Skin of body (tissue), 2 donors: Measurements from ENCODE around the gene FGFR4. TPM values are rescaled to one million over a fixed set of nuclear protein-coding genes. Genes with fewer than 3 reads are reported as not detected.

Source experiments
- DNase-seq: peaks from one replicate; lab custom pipeline; 2025; lab: John Stamatoyannopoulos, UW
- total RNA-seq: library from RNA; depleted of rRNA; stranded (reverse); fragments of >200 nt; gene quantifications from one replicate; pipeline ENCODE4 v1.2.3, GENCODE V29; 2014

Gene FGFR4
- total RNA-seq, 1 donor from 2014 or later = 6.4 TPM

DNA sequence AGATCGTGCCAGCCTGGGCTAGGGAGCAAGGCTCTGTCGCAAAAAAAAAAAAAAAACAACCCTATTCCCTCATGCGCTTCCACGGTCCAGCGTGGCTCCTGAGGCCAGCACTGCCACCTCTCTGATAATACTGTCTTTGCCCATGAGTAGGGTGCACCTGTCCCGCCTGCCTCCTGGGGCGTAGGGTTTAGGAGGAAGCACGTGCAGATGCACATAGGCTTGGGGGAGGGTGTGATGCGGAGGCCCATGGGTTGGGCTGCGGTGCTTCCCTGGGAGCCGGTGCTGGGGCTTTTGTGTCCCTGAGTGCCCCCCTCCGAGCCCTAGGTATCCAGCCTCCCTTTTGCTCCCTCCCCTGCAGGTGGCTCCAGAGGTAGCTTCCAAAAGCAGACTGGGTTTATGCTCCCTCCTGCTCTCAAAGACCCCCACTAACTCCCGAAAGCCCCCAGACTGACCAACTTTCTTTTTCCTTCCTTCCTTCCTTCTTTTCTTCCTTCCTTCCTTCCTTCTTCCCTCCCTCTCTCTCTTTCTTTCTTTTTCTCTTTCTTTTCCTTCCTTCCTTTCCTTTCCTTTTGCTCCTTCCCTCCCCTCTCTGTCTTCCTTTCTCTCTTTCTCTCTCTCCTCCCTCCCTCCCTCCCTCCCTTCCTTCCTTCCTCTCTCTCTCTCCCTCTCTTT is 12.8 kb downstream of the FGFR4 start:
- no peak for DNase-seq

DNA sequence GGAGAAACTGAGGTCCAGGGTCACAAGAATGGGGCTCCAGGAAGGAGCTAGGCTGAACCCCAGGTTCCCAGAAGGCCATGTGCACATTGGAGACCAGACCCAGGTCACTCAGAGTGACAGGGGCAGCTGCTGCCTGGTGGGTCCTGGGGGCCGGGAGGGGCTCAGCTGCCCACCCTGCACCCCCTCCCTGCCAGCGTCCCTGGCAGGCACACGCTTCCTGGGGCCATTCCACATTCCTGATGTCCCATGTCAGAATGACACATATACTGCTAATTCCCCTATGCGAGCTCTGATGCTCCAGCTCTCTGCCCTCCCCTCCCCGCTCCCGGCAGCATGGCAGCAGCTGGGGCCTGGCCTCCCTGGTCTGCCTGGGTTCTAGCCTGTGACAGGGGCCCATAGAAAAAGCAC is 14.0 kb downstream of the FGFR4 start:
- no peak for DNase-seq

DNA sequence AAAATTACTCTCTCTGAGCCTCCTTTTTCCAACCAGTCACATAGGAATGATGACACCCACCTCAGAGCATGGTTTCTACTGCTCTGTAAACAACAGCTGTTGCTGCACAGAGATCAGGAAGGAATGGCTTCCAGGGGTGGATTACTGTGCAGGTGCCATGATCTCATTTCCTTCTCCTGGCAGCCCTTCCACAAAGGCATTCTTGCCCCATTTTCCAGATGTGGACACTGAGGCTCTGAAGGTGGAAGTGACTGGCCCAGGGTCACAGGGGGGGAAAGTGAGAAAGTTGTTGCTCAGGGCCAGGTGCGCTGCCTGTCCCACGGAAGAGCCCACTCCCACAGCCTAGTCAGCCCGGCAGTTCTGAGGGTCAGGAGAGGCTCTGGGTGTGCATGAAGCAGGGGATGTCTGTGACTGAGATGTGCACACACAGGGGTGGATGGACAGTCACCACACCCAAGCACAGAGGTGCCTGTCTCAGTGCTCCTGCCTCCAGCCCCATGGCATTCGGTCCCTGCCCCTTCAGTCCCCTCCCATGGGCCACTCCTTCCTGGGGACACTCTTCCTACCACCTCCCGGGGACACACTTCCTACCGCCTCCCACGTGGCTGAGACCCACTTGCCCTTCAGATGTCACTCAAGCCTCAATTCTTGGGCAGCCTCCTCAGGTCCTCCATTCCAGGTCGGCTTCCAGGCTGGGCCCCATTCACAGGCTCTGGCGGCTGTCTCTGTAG is 17.0 kb downstream of the FGFR4 start:
- no peak for DNase-seq

- DNase-seq = no peak
These were observed 19.2 kb downstream of the FGFR4 start for GRCh38 chr5:177105691-177106476.

DNA sequence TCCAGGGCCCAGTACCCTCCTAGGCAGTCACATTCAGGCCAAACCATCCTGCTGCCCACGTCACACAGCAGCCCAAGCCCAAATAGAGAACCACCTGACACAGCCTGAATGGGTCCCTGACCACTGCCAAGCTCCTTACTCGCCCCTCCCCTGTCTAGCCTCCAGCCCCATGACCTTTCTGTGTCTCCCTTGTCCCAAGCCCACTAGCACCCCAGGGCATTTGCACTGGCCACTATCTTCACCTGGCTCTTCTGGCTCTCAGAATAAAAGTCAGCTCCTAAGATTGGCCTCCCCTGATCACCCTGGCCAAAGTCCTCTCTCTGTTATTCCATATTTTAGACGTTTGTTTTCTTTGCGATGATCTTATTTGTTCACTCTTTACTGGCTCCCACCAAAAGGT is 20.4 kb downstream of the FGFR4 start:
- no peak for DNase-seq

DNA sequence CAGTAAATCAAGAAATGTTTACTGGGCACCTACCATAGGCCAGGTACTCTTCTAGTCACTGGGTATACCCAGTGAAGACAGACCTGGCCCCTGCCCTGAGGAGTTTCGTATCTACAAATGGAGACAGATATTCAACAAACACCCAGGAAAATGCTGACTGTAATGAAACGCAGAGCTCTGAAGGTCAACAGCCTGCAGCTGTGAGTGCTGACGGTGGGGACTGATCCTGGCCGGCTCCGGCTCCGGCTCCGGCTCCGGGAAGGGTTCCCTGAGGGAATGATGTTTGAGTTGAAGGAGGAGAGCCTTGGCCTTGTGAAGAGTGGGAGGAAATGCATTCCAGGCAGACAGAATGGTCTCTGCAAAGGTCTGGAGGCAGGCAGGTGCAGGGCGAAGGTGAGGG is 23.1 kb downstream of the FGFR4 start:
- DNase-seq = no peak

DNA sequence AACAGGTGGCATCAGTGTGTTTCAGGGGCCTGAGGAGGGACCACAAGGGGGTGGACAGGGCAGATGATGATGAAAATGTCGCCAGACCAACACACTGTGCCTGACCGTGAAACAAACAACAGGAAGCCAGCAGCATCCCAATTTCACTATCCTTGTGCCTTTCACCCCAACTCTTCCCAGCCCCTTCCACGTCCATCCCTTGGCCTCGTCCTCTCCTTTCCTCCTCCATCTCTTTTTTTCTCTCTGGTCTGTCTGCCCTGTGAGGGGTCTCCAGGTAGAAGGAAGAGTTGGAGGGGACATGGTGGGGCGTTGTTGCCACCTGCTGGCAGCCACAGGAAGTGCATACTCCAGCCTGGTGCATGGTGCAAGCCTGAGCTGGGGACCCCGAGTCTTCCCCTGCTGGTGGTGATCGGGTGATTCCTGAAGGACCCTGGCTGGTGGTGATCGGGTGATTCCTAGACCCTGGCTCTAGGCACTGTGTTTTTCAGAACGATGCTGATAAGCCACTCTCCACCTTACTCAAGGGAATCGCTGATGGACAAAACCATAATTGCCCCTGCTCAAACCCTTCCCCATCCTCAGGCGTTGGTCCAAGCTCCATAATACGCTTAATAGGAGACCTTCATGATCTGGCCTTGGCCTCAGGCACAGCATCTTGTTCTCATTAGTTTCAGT is 25.1 kb downstream of the FGFR4 start:
- DNase-seq = peak; percentile 22

- DNase-seq = no peak
These were observed 26.0 kb downstream of the FGFR4 start for GRCh38 chr5:177112589-177113220.

DNA sequence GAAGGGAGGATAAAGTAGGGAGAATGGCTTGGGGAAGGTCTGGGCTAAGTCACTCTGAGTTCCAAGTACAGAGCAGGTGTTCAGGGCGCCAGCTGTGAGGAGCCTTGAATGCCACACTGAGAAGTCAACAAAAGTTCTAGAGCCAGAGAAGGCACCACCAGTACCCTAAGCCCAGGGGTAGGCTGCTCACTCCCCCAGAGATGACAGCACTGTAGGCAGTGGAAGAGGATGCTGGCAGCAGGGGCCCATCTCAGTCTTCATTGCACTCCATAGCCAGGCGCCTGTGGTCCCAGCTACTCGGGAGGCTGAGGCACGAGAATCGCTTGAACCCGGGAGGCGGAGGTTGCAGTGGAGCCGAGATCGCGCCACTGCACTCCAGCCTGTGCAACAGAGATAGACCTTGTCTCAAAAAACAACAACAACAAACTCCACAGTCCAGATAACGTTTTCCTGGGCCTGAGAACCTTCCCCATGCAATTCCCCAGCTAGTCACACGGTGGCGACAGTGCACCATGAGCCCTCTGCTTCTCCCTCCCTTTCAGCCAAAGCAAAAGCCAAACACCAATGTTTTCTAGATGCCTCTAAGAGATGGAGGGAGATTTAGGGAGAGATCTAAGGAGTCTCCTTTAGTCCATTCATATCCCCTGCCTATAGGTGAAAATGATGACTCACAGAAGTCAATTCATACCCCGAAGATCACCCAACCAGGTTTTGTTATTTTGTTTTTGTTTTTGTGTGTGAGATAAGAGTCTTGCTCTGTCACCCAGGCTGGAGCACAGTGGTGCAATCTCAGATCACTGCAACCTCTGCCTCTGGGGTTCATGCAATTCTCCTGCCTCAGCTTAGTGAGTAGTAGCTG is 27.1 kb downstream of the FGFR4 start:
- DNase-seq = peak; percentile 83

DNA sequence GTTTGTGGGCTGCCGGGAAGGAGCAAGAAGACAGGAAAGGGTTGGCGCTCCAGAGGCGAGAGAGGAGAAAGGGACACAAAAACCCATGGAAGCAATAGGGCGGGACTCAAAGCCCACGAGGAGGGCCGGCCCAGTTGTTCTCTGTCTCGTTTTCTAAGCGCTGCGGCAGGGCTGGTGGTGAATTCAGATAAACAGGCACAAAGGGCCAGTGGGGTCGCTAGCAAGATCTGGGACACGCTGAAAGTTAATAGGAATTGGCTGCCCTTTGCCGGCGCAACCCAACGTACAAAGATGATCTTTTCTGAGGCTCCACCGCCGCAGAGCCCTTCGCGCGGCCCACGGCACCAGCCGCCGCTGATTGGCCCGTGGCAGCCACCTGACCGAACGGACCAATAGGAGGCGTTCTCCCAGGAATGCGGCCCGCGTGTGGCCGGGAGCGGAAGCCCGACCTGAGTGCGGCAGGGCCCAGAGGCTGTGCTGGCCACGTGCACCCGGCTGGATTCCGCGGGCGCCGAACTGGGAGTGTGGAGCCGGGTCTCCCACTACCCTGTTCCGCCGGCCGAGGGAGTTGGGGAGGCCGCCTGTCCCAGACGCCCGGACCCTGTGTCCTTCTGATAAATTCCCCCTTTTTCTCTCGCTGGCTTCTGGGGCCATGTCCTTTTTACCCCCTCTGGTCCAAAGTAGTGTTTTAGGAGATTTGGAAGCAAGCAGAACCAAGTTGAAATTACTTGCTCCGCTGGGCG is 30.1 kb downstream of the FGFR4 start:
- DNase-seq = peak; percentile 79

DNA sequence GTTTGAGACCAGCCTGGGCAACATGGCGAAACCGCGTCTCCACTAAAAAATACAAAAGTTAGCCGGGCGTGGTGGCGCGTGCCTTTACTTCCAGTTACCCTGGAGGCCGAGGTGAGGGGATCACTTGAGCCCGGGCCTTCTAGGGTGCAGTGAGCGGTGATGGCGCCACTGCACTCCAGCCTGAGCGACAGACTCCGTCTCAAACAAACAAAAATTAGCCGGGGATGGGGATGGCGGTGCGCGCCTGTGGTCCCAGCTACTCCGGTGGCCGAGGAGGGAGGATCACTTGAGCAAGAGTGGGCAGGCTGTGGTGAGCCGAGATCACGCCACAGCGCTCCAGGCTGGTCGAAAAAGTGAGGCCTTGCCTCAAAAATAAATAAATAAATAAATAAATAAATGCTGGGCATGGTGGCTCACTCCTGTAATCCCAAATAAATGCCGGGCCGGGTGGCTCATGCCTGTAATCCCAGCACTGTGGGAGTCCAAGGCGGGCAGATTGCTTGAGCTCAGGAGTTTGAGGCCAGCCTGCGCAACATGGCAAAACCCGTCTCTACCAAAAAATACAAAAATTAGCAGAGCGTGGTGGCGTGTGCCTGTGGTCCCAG is 30.8 kb downstream of the FGFR4 start:
- no peak for DNase-seq

- DNase-seq = no peak
These were observed 35.9 kb downstream of the FGFR4 start for GRCh38 chr5:177122566-177122965.

- DNase-seq = no peak
These were observed 37.2 kb downstream of the FGFR4 start for GRCh38 chr5:177123789-177124485.

DNA sequence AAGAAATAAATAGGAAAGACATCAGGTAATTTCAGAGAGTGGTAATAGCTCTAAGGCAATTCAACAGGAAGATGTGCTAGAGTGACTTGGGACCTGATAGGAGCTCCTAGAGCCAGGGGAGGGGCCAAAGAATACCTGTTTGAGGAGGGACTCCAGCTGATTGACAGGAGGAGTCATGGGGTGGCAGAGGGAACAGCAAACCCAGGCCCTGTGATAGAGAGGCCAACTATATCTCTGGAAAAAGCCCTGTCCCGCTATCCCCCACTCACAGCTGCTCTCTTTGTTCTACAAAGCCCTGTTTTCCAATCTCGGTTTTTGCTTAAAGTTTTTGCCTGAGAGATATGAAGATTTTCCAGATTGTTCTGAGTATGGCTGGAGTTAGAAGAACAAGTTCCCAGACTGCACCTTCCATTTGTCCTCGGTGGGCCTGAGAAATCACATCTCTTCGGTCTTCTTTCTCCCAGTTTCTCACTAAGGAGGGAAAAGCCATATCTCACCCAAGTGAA is 37.8 kb downstream of the FGFR4 start:
- no peak for DNase-seq

- DNase-seq = no peak
These were observed 40.1 kb downstream of the FGFR4 start for GRCh38 chr5:177126771-177127170.

DNA sequence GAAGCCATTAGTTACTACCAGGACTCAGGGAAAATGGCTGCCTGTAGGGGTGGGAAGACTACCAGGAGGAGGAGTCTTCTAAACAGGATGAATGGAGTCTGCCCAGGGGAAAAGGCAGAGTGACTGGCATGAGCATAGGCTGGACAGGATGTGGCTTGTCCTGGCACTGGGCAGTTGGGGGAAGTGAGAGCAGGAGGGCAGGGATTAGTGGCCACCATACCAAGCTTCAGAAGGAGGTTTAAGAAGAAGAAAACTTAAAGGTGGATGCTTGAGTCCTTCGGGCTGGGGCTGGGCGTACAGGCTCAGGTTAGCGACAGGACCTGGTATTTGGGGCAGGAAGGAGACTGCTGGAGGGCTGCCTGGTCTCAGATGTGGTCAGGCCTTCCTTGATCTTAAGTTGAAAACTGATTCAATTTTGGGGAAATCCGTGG is 41.9 kb downstream of the FGFR4 start:
- DNase-seq = no peak

- no peak for DNase-seq
These were observed 43.7 kb downstream of the FGFR4 start for GRCh38 chr5:177130211-177131018.

- DNase-seq = no peak
These were observed 44.3 kb downstream of the FGFR4 start for GRCh38 chr5:177131019-177131320.
